Esophagus (tissue), 2 donors: ENCODE results near the gene ANKRD6. TPM values are rescaled to one million over a fixed set of nuclear protein-coding genes. Genes with fewer than 3 reads are reported as not detected.

Source experiments
- H3K27ac ChIP-seq, 2 donors: one replicate each; pipeline ENCODE4 v1.5.1; 2013; ENCODE audit warnings: low read depth in 2 of 2, mild to moderate bottlenecking in 2 of 2, inconsistent platforms in 1 of 2, low read length in 1 of 2, moderate library complexity in 1 of 2
- H3K27me3 ChIP-seq, 2 donors: one replicate each; pipeline ENCODE4 v1.6.1; 2013; ENCODE audit warnings: low read length in 2 of 2, control low read depth in 1 of 2, mild to moderate bottlenecking in 1 of 2; ENCODE audit not compliant: insufficient read depth in 2 of 2, control insufficient read depth in 1 of 2
- H3K36me3 ChIP-seq, 2 donors: one replicate each; pipeline ENCODE4 v1.6.1; 2013; ENCODE audit warnings: low read length in 1 of 2; ENCODE audit not compliant: control insufficient read depth in 2 of 2, insufficient read depth in 2 of 2
- H3K4me1 ChIP-seq, 2 donors: one replicate each; pipeline ENCODE4 v1.6.1; 2013; ENCODE audit warnings: low read length in 1 of 2; ENCODE audit not compliant: control insufficient read depth in 2 of 2, insufficient read depth in 2 of 2
- H3K4me3 ChIP-seq, 2 donors: one replicate each; pipeline ENCODE4 v1.5.1; 2013; ENCODE audit warnings: low read length in 2 of 2, mild to moderate bottlenecking in 2 of 2, low read depth in 1 of 2, moderate library complexity in 1 of 2
- H3K9me3 ChIP-seq, 2 donors: one replicate each; pipeline ENCODE4 v1.6.1; 2013; ENCODE audit warnings: mild to moderate bottlenecking in 2 of 2, low read depth in 1 of 2, low read length in 1 of 2, moderate library complexity in 1 of 2; ENCODE audit not compliant: control insufficient read depth in 2 of 2, insufficient read depth in 1 of 2
- WGBS, 2 donors: extraction: QIAGEN DNeasy Blood & Tissue Kit; methylation state at CpG; one replicate each; pipeline ENCODE4 v1.1.7; 2013; 5-methylcytosine and 5-hydroxymethylcytosine counted together
- polyA plus RNA-seq, 2 donors: library from polyadenylated mRNA; stranded (reverse); fragments of 200-250 nt; gene quantifications; one replicate each; pipeline ENCODE4 v1.2.3, GENCODE V29; 2013
- donor health status: healthy with polysubstance abuse.
- donor health status: Bipolar disorder and iron deficiency.

The ANKRD6 gene
- polyA plus RNA-seq, 2 donors: 2.9 to 5.8 TPM

- Histone ChIP-seq H3K9me3 (no peaks in the 10 kb centered on the region), H3K4me1 (no peaks in the 10 kb centered on the region), H3K36me3 (no peaks in the 10 kb centered on the region), H3K27me3 (no peaks in the 10 kb centered on the region), H3K4me3 (no peak overlapping the region), H3K27ac (no peak overlapping the region)
- WGBS, 2 donors: 82 to 87% methylated on average over 5 of the region's 5 CpGs
Observed at GRCh38 chr6:89536231-89536630, 103.3 kb downstream of the ANKRD6 start.

- Histone ChIP-seq H3K4me1 (no peaks in the 10 kb centered on the region), H3K36me3 (no peaks in the 10 kb centered on the region), H3K9me3 (no peaks in the 10 kb centered on the region), H3K27ac (no peak overlapping the region), H3K27me3 (no peaks in the 10 kb centered on the region), H3K4me3 (no peak overlapping the region)
- WGBS, 2 donors: 86 to 89% methylated on average over 2 of the region's 2 CpGs
Observed at GRCh38 chr6:89539779-89540178, 106.8 kb downstream of the ANKRD6 start.

GRCh38 chr6:89542081-89542857 lies 109.3 kb downstream of the ANKRD6 start:
- WGBS, 2 donors: 87 to 91% methylated on average over 12 of the region's 12 CpGs

GRCh38 chr6:89542866-89543265 lies 109.9 kb downstream of the ANKRD6 start:
- Histone ChIP-seq H3K9me3 (no peaks in the 10 kb centered on the region), H3K27me3 (no peaks in the 10 kb centered on the region), H3K4me3 (no peak overlapping the region), H3K4me1 (no peaks in the 10 kb centered on the region), H3K27ac (no peak overlapping the region), H3K36me3 (no peaks in the 10 kb centered on the region)
- 62 to 83% methylated on average over 3 of the region's 3 CpGs for WGBS, 2 donors

More at GRCh38 chr6:89542081-89542857, 109.3 kb downstream of the ANKRD6 start:
- Histone ChIP-seq H3K4me1 (no peaks in the 10 kb centered on the region), H3K27me3 (no peaks in the 10 kb centered on the region), H3K4me3 (no peak overlapping the region), H3K27ac (no peak overlapping the region), H3K36me3 (no peaks in the 10 kb centered on the region), H3K9me3 (no peaks in the 10 kb centered on the region)

GRCh38 chr6:89547281-89547680 lies 114.3 kb downstream of the ANKRD6 start:
- no peaks in the 10 kb centered on the region for H3K27me3 ChIP-seq

GRCh38 chr6:89553431-89553830 lies 120.5 kb downstream of the ANKRD6 start:
- 81 to 82% methylated on average over 5 of the region's 5 CpGs for WGBS, 2 donors
- Histone ChIP-seq H3K9me3 (no peaks in the 10 kb centered on the region), H3K27me3 (no peaks in the 10 kb centered on the region), H3K4me3 (no peak overlapping the region), H3K4me1 (no peaks in the 10 kb centered on the region), H3K27ac (no peak overlapping the region), H3K36me3 (no peaks in the 10 kb centered on the region)

More at GRCh38 chr6:89547281-89547680, 114.3 kb downstream of the ANKRD6 start:
- Histone ChIP-seq H3K9me3 (no peaks in the 10 kb centered on the region), H3K27ac (no peak overlapping the region), H3K36me3 (no peaks in the 10 kb centered on the region), H3K4me1 (no peaks in the 10 kb centered on the region), H3K4me3 (no peak overlapping the region)
- 84 to 86% methylated on average over 5 of the region's 5 CpGs for WGBS, 2 donors

GRCh38 chr6:89554106-89554505 lies 121.2 kb downstream of the ANKRD6 start:
- Histone ChIP-seq H3K36me3 (no peaks in the 10 kb centered on the region), H3K27me3 (no peaks in the 10 kb centered on the region), H3K4me3 (no peak overlapping the region), H3K27ac (no peak overlapping the region), H3K9me3 (no peaks in the 10 kb centered on the region), H3K4me1 (no peaks in the 10 kb centered on the region)
- WGBS, 2 donors: 90% methylated on average over 5 of the region's 5 CpGs

- Histone ChIP-seq H3K4me1 (no peaks in the 10 kb centered on the region), H3K36me3 (no peaks in the 10 kb centered on the region), H3K27ac (no peak overlapping the region), H3K27me3 (no peaks in the 10 kb centered on the region), H3K4me3 (no peak overlapping the region), H3K9me3 (no peaks in the 10 kb centered on the region)
- 58 to 69% methylated on average over 4 of the region's 4 CpGs for WGBS, 2 donors
Observed at GRCh38 chr6:89555031-89555430, 122.1 kb downstream of the ANKRD6 start.

- H3K36me3 ChIP-seq: no peaks in the 10 kb centered on the region
- H3K27ac ChIP-seq: no peak overlapping the region
- H3K4me1 ChIP-seq: no peaks in the 10 kb centered on the region
- no peak overlapping the region for H3K4me3 ChIP-seq
- H3K9me3 ChIP-seq: peaks cover 0 to 2% of the 10 kb centered on the region in 2 donors
- no peaks in the 10 kb centered on the region for H3K27me3 ChIP-seq
- 65 to 67% methylated on average over 3 of the region's 3 CpGs for WGBS, 2 donors
Observed at GRCh38 chr6:89555806-89556205, 122.9 kb downstream of the ANKRD6 start.

- 83 to 94% methylated on average over 1 of the region's 1 CpG for WGBS, 2 donors
- no peak overlapping the region for H3K4me3 ChIP-seq
- H3K36me3 ChIP-seq: no peaks in the 10 kb centered on the region
- no peaks in the 10 kb centered on the region for H3K27me3 ChIP-seq
- no peaks in the 10 kb centered on the region for H3K4me1 ChIP-seq
- no peak overlapping the region for H3K27ac ChIP-seq
- H3K9me3 ChIP-seq: peaks cover 0 to 2% of the 10 kb centered on the region in 2 donors
Observed at GRCh38 chr6:89559487-89559886, 126.5 kb downstream of the ANKRD6 start.
